Upper lobe of right lung (tissue), 1 donor: ENCODE results near the gene PTMS. TPM values are rescaled to one million over a fixed set of nuclear protein-coding genes. Genes with fewer than 3 reads are reported as not detected.

Experiments
- ATAC-seq: fragments of 200-7000 bp; cut with Tn5 transposase; one replicate; pipeline ENCODE4 v1.9.1; 2020; ENCODE audit warnings: mild to moderate bottlenecking, moderate library complexity
- DNase-seq: peaks from one replicate; pipeline ENCODE4 v3.0.0-alpha.2; 2020
- H3K27ac ChIP-seq: fragments of 200-600 bp; one replicate; pipeline ENCODE4 v1.8.0; 2022
- H3K27me3 ChIP-seq: fragments of 200-600 bp; one replicate; pipeline ENCODE4 v1.8.0; 2022; ENCODE audit warnings: mild to moderate bottlenecking
- H3K36me3 ChIP-seq: fragments of 200-600 bp; one replicate; pipeline ENCODE4 v1.8.0; 2022
- H3K4me1 ChIP-seq: fragments of 200-600 bp; one replicate; pipeline ENCODE4 v1.8.0; 2022
- H3K4me3 ChIP-seq: fragments of 200-600 bp; one replicate; pipeline ENCODE4 v1.8.0; 2022; ENCODE audit warnings: mild to moderate bottlenecking
- H3K9me3 ChIP-seq: fragments of 200-600 bp; one replicate; pipeline ENCODE4 v1.8.0; 2022
- CTCF ChIP-seq: fragments of 200-600 bp; IDR thresholded peaks from one replicate; pipeline ENCODE4 v1.8.0; 2022; ENCODE audit warnings: antibody characterized with exemption
- intact Hi-C: fragments of 100-400 bp; cut with DNase I; formaldehyde crosslinking; loops from one replicate; pipeline ENCODE4 v1.11.0; 2022
- total RNA-seq: library from RNA; stranded (reverse); fragmentation: NEBNext Ultra II Directional; extraction: Animal tissue kit (Norgen Biotek cat#: 25700); gene quantifications from one replicate; pipeline ENCODE4 v1.2.1, GENCODE V29; 2021
- donor health status: DM: no; HTN: yes; CAD: no; lungs with severe emphysema.

Gene PTMS
- total RNA-seq, 1 donor from 2014 or later = 323 TPM

GRCh38 chr12:6809056-6809455, 42.9 kb downstream of the PTMS start:
- ATAC-seq = no peak
- intact Hi-C loops = no loop called here
- no peak for TF ChIP-seq CTCF

GRCh38 chr12:6810758-6811157, 44.6 kb downstream of the PTMS start:
- no peak overlapping the region for H3K27ac ChIP-seq
- no peak for TF ChIP-seq CTCF
- no peaks in the 10 kb centered on the region for H3K9me3 ChIP-seq
- H3K27me3 ChIP-seq = no peaks in the 10 kb centered on the region
- H3K36me3 ChIP-seq = no peaks in the 10 kb centered on the region
- DNase-seq (no peak), ATAC-seq (no peak)
- no peaks in the 10 kb centered on the region for H3K4me1 ChIP-seq
- intact Hi-C loops = no loop called here
- H3K4me3 ChIP-seq = no peak overlapping the region

More at GRCh38 chr12:6809056-6809455, 42.9 kb downstream of the PTMS start:
- H3K4me1 ChIP-seq = no peaks in the 10 kb centered on the region
- no peaks in the 10 kb centered on the region for H3K9me3 ChIP-seq
- no peak for DNase-seq
- no peak overlapping the region for H3K4me3 ChIP-seq
- H3K27me3 ChIP-seq = no peaks in the 10 kb centered on the region
- no peaks in the 10 kb centered on the region for H3K36me3 ChIP-seq
- H3K27ac ChIP-seq = no peak overlapping the region

GRCh38 chr12:6813363-6813762, 47.2 kb downstream of the PTMS start:
- Histone ChIP-seq H3K4me3 (no peak overlapping the region), H3K27ac (no peak overlapping the region), H3K27me3 (no peaks in the 10 kb centered on the region), H3K9me3 (no peaks in the 10 kb centered on the region), H3K36me3 (no peaks in the 10 kb centered on the region), H3K4me1 (no peaks in the 10 kb centered on the region)
- DNase-seq (no peak), ATAC-seq (no peak)
- intact Hi-C loops = no loop called here
- TF ChIP-seq CTCF = no peak

GRCh38 chr12:6816598-6816997, 50.4 kb downstream of the PTMS start:
- Histone ChIP-seq H3K4me3 (no peak overlapping the region), H3K27ac (no peak overlapping the region), H3K27me3 (no peaks in the 10 kb centered on the region), H3K36me3 (no peaks in the 10 kb centered on the region), H3K9me3 (no peaks in the 10 kb centered on the region), H3K4me1 (peaks cover 6% of the 10 kb centered on the region)
- intact Hi-C loops = no loop called here
- TF ChIP-seq CTCF = no peak
- no peak for DNase-seq
- no peak for ATAC-seq

- Histone ChIP-seq H3K4me3 (no peak overlapping the region), H3K9me3 (no peaks in the 10 kb centered on the region), H3K27me3 (no peaks in the 10 kb centered on the region), H3K27ac (no peak overlapping the region), H3K36me3 (no peaks in the 10 kb centered on the region), H3K4me1 (peaks cover 6% of the 10 kb centered on the region)
- no peak for TF ChIP-seq CTCF
- no peak for ATAC-seq
- intact Hi-C loops = no loop called here
- no peak for DNase-seq
Observed at GRCh38 chr12:6817098-6817497, 50.9 kb downstream of the PTMS start.

- Histone ChIP-seq H3K9me3 (no peaks in the 10 kb centered on the region), H3K27ac (no peak overlapping the region), H3K4me3 (no peak overlapping the region), H3K36me3 (no peaks in the 10 kb centered on the region), H3K27me3 (no peaks in the 10 kb centered on the region), H3K4me1 (peaks cover 6% of the 10 kb centered on the region)
- DNase-seq (no peak), ATAC-seq (no peak)
- intact Hi-C loops = no loop called here
- no peak for TF ChIP-seq CTCF
Observed at GRCh38 chr12:6817662-6818157, 51.5 kb downstream of the PTMS start.
